HG02571 (cell line): ENCODE measurements around the gene P3R3URF.

Source experiments
- ATAC-seq: cut with Tn5 transposase; IDR thresholded peaks from one replicate; pipeline ENCODE4 v1.9.1; 2021; ENCODE audit warnings: mild to moderate bottlenecking, moderate library complexity; ENCODE audit not compliant: unreplicated experiment

P3R3URF gene

DNA sequence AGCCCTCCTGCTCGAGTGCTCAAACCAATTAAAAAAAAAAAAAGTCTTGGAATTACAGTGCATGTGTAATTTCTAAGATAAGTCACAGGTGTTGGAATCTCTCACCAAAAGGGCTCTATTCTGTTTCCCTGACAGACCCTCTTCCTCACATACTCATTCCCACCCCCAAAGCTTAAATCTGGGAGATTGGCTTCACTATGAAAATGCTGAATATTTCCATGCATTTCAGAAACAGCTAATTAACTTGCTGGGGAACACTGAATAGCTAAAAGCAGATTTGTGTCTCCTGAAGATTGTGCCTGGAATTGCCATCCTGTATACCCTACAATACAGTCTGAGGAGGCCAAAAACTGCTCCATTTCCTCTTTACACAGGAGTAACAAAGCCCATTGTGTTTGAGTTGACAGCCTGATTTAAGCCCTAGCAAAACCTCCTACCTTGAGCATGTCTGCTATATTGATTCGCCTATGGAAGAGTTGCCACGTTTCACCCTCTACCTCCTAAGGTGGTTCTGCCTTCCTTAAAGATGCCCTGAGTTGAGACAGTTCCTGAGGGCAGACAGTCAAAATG, 42.4 kb downstream of the P3R3URF start:
- no peak for ATAC-seq

DNA sequence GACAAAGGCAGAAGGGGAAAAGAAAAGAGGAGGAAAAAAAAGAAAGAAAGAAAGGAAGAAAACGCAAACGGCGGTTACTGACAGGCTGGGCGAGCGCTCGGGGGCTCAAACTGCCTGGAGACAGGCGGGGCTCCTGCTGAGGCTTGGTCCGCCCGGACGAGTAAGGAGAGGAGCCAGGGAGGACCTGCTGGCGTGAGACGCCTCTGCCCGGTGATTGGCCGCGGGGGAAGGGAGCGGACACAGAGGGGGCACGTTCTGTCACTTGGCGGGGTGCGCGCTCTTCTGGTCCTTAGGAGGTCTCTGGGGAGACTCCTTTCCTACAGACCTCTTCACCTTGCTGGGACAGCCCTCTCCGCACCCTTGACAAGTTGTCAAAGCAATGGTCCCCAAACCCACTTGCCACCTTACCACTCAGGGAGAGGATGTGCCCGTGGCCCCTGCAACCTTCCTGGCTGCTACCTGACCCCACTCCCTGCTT, 43.1 kb downstream of the P3R3URF start:
- peak; percentile 43 for ATAC-seq

DNA sequence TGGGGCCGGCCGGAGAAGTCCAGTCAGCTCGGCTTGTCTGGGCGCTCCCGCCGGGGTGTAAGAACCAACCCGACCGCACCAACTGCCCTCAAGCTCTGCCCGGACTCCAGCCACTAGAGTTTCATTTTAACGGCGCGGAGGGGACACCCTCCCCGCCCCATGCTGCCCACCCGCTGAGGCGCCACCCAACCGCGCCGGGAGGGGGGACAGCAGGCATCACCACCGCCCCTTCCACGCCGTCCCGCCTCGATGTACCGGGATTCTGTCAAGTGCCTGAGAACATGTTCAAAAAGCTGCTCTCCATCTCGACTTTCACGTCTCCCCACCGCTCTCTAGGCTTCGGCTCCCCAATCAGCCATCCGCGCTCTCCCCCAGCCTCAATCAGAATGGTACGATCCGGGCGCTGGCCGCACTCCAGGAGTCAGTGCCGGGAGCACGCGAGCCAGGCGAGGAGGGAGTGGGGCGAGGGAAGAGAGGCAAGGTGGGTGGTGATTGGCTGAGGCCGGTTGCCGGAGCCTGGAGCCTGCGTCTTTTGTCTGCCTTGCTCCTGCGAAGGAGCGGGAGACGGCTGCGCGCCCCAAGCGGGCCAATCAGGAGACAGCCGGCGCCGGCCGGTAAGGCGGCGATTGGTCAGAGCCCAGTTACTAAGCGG, 43.6 kb downstream of the P3R3URF start, which contains the start of gene PIK3R3:
Gene PIK3R3, minus strand, starts transcription at position 101 of the 652 bp plus-strand sequence. CDS start 677 bp downstream, outside the sequence.
- peak; percentile 89 for ATAC-seq

DNA sequence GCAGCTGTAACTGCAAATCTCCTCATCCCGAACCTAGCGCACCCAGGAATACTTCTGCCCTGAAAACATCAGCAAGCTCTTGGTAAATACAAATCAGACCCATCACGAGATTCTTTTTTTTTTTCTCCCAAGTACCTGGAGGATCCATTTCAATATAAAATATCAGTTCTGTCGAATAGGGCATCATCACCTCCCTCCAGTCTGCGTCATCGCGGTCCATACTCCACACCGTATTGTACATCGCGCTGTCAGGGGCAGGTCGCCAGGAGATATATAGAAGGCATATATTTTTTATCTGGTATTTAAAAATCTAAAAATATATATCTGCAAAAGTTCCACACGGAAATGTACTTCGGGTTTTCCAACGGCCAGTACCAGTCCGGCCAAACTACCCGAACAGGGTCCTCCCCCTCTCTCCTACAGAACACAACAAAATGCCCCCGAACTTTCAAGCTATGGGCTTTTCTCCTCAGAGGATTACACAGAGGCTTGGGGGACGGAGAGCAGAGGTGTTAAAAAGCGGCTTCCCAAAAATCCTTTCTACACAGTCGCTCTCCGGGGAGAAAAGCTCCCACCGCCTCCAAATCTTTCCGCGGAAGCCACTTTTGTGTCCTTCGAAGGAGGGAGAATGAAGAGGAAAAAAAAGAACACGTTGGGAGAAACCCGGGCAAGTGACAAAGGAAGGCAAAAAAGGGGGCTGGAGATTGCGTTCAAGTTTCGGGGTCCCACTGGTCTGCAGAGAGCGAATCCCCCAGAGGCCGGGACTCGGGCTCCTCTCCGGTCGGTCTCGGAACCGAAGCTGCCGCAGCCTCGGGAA, 44.4 kb downstream of the P3R3URF start:
- no peak for ATAC-seq

DNA sequence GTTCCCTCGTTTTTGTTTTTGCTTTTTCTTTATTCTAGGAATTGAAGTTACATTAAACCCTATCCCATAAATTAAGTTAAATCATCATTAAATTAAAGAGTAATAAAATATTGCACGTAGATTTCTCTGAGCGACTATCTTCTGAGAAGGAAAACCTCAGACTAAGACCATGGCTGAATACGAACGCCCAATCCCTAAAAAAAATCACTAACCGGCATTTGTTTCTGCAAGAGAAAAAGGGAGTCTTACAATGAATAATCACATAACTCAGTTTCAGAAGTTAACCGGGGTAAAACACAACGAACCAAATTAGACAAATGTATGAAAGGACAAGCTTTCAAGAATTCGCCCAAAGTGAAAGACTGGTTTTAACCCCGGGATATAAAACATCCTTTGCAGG, 45.2 kb downstream of the P3R3URF start:
- ATAC-seq = no peak

DNA sequence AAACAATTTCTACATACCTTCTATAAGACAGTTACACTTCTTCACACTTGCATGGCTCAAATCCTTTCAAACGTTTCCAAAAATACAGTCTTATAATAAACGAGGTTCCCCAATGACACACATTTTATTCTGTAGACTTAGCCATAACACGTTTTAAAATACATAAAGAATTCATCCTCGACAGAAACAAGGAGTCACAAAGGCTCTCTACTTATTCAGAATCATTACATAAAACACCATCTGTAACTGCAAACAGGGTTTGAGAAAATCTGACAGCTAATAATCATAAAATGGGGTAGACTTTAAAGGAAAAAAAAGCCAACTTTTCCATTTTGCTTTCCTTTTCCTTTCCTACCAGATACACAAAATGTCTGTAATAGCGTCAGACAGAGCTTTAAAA, 45.7 kb downstream of the P3R3URF start:
- no peak for ATAC-seq

DNA sequence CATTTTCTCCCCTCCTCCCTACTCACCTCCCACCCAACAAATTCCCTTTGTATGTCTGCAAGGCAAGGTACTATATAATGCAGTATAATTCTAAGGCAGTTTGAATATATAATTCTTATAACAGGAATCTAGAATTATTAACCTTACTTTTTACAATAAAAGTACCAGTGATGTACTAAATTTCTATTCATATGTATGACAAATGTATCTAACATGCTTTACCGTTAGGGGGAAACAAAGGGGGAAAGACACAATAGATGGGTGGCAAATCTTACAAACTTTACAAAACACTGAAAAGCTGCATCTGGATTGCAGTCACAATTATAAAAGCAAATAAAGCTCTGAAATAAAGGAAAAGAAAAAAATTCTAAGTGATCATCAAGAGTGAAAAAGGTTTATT, 46.2 kb downstream of the P3R3URF start:
- ATAC-seq = no peak

DNA sequence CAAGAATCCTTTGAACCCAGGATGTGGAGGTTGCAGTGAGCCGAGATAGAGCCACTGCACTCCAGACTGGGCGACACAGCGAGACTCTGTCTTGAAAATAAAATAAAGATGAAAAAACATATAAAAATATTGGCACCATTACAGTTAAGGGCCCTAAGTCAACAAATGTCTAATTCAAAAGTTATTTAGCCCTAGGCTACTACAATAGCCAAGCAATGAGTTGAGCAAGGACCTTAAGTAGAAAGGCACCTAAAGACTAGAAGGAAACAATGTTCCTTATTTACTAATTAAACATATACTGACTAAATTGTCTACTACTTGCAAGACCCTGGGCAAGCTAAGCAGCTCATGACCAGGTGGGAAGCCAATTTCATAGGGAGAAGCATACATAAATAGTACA, 47.9 kb downstream of the P3R3URF start:
- ATAC-seq = no peak
